ENCODE measurements around the gene CCSER1. TPM values are rescaled to one million over a fixed set of nuclear protein-coding genes. Genes with fewer than 3 reads are reported as not detected.

The CCSER1 gene
- total RNA-seq, 1 experiment from 2014 or later, result 0.05 TPM

DNA sequence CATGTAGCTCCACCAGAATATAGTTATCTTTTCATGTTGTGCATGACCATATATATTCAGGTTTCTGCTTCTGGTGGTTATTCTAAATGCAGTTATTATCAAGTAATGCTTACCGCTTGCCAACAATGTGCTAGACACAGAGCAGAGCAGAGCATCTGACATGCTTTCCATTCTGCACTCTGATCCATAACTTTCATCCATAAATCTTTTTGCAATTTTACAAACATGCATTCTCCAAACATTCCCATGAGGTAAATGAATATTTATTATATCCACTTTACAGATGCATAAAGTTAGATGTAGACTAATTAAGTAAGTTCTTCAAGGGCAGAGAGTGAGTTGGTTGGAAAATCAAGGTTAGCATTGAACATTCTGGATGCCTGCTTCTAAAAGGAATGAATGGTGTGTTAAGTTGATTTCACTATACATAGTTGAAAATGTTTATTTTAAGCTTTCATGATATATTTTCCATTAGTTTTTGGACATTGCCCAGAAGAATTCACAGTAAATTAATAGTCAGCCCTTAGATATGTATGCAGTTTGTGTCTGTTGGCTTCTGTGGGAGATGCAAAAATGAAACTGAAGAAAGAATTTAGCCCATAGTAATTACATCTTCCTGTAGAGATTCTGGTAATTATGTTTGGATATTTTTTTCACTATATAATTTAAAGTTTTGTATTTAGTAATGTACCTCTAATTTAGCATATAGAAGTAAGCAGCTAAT is 867.8 kb downstream of the CCSER1 start:
- POLR2A ChIA-PET, result no interaction called here
- TF ChIP-seq, protein P1, sequence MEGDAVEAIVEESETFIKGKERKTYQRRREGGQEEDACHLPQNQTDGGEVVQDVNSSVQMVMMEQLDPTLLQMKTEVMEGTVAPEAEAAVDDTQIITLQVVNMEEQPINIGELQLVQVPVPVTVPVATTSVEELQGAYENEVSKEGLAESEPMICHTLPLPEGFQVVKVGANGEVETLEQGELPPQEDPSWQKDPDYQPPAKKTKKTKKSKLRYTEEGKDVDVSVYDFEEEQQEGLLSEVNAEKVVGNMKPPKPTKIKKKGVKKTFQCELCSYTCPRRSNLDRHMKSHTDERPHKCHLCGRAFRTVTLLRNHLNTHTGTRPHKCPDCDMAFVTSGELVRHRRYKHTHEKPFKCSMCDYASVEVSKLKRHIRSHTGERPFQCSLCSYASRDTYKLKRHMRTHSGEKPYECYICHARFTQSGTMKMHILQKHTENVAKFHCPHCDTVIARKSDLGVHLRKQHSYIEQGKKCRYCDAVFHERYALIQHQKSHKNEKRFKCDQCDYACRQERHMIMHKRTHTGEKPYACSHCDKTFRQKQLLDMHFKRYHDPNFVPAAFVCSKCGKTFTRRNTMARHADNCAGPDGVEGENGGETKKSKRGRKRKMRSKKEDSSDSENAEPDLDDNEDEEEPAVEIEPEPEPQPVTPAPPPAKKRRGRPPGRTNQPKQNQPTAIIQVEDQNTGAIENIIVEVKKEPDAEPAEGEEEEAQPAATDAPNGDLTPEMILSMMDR (IDR thresholded peaks at IDR 0.05), result no peak
- Histone ChIP-seq H3K9me3 (ENCODE audit: control insufficient read depth, insufficient read depth, low read depth, low read length) (no peaks in the 10 kb centered on the region), H3K4me1 (ENCODE audit: control insufficient read depth, insufficient read depth, low read length) (no peaks in the 10 kb centered on the region), H3K27me3 (ENCODE audit: control insufficient read depth, insufficient read depth, low read length) (no peaks in the 10 kb centered on the region), H3K36me3 (ENCODE audit: control insufficient read depth, insufficient read depth, low read length) (no peaks in the 10 kb centered on the region), H3K4me3 (ENCODE audit: low read depth in 2 of 2, low read length in 2 of 2) (no peak overlapping the region), H3K27ac (ENCODE audit: low read length) (no peak overlapping the region)
- DNase-seq (ENCODE audit: low read depth, low spot score) (no peak), ATAC-seq (no peak)
- CTCF ChIA-PET, result no interaction called here
- BruUV-seq (replicated peaks), result no TSS peak
- in situ Hi-C loops (cut with HindIII; ENCODE audit: low pct_unique_long_range_greater_than_20kb, low sequenced_read_pairs), result no loop called here
- intact Hi-C loops (cut with micrococcal nuclease; ENCODE audit: unreplicated experiment), result no loop called here

DNA sequence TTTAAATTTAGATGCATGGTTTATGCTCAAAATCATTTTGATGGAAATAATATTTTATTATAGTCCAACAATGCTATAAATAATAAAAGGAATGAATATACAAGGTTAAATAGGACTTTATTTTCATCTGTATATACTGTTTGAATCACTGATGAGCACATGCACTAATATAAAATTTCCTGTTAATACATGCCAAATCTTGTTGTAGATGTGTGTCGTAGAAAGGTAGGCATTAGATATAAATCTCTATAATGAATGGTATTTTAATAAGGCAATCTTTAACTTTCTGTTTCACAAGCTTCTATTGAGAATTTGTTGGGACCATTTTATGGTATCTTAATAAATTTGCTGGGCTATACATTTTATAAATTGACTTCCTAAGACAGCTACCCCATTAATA is 868.8 kb downstream of the CCSER1 start:
- TF ChIP-seq TCF7L2 (IDR thresholded peaks at IDR 0.05; ENCODE audit: low read depth, low read length) (no peak), POLR2AphosphoS5 (IDR thresholded peaks at IDR 0.05; ENCODE audit: low read depth, low read length) (no peak), SIN3A (IDR thresholded peaks at IDR 0.05; ENCODE audit: borderline replicate concordance, insufficient read depth, low read depth, low read length) (no peak)
- TF ChIP-seq, protein P2, sequence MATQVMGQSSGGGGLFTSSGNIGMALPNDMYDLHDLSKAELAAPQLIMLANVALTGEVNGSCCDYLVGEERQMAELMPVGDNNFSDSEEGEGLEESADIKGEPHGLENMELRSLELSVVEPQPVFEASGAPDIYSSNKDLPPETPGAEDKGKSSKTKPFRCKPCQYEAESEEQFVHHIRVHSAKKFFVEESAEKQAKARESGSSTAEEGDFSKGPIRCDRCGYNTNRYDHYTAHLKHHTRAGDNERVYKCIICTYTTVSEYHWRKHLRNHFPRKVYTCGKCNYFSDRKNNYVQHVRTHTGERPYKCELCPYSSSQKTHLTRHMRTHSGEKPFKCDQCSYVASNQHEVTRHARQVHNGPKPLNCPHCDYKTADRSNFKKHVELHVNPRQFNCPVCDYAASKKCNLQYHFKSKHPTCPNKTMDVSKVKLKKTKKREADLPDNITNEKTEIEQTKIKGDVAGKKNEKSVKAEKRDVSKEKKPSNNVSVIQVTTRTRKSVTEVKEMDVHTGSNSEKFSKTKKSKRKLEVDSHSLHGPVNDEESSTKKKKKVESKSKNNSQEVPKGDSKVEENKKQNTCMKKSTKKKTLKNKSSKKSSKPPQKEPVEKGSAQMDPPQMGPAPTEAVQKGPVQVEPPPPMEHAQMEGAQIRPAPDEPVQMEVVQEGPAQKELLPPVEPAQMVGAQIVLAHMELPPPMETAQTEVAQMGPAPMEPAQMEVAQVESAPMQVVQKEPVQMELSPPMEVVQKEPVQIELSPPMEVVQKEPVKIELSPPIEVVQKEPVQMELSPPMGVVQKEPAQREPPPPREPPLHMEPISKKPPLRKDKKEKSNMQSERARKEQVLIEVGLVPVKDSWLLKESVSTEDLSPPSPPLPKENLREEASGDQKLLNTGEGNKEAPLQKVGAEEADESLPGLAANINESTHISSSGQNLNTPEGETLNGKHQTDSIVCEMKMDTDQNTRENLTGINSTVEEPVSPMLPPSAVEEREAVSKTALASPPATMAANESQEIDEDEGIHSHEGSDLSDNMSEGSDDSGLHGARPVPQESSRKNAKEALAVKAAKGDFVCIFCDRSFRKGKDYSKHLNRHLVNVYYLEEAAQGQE (IDR thresholded peaks at IDR 0.05; ENCODE audit: insufficient read depth in 1 of 2, low read depth in 2 of 2, low read length in 1 of 2), result no peak
- TF ChIP-seq, protein P1 (IDR thresholded peaks at IDR 0.05), result no peak
- Histone ChIP-seq H3K4me1 (ENCODE audit: control insufficient read depth, insufficient read depth, low read length) (no peaks in the 10 kb centered on the region), H3K36me3 (ENCODE audit: control insufficient read depth, insufficient read depth, low read length) (no peaks in the 10 kb centered on the region), H3K9me3 (ENCODE audit: control insufficient read depth, insufficient read depth, low read depth, low read length) (no peaks in the 10 kb centered on the region), H3K27me3 (ENCODE audit: control insufficient read depth, insufficient read depth, low read length) (no peaks in the 10 kb centered on the region), H3K27ac (ENCODE audit: low read length) (no peak overlapping the region), H3K4me3 (ENCODE audit: low read depth in 2 of 2, low read length in 2 of 2) (no peak overlapping the region)
- ATAC-seq (no peak), DNase-seq (ENCODE audit: low read depth, low spot score) (no peak)
- intact Hi-C loops (cut with micrococcal nuclease; ENCODE audit: unreplicated experiment), result no loop called here
- BruUV-seq (replicated peaks), result no TSS peak
- POLR2A ChIA-PET, result no interaction called here
- in situ Hi-C loops (cut with HindIII; ENCODE audit: low pct_unique_long_range_greater_than_20kb, low sequenced_read_pairs), result no loop called here
- CTCF ChIA-PET, result no interaction called here
